Lung (tissue), 12 donors: Measurements from ENCODE around the gene PCNT. TPM values are rescaled to one million over a fixed set of nuclear protein-coding genes. Genes with fewer than 3 reads are reported as not detected.

Experiments
- ATAC-seq: fragments of 200-7000 bp; cut with Tn5 transposase; one replicate; pipeline ENCODE4 v1.9.1; 2020; ENCODE audit warnings: moderate number of reproducible peaks; ENCODE audit not compliant: insufficient read depth, low FRiP score
- DNase-seq, 3 donors: peaks; one replicate each; pipeline ENCODE4 v3.0.0-alpha.2; 2013 to 2017
- H3K27ac ChIP-seq, 2 donors: one replicate each; pipeline ENCODE4 v1.5.1; 2013; ENCODE audit warnings: mild to moderate bottlenecking in 2 of 2, moderate library complexity in 2 of 2, control low read depth in 1 of 2, inconsistent platforms in 1 of 2, low read depth in 1 of 2, low read length in 1 of 2
- H3K27me3 ChIP-seq, 3 donors: one replicate each; pipeline ENCODE4 v1.5.1; 2013; ENCODE audit warnings: low read length in 2 of 3; ENCODE audit not compliant: control insufficient read depth in 3 of 3, insufficient read depth in 3 of 3
- H3K36me3 ChIP-seq, 4 donors: one replicate each; pipeline ENCODE4 v1.5.1; 2013; ENCODE audit warnings: low read length in 4 of 4, mild to moderate bottlenecking in 1 of 4, moderate library complexity in 1 of 4; ENCODE audit not compliant: control insufficient read depth in 4 of 4, insufficient read depth in 4 of 4
- H3K4me1 ChIP-seq, 5 donors: one replicate each; pipeline ENCODE4 v1.5.1; 2013; ENCODE audit warnings: low read length in 5 of 5, mild to moderate bottlenecking in 2 of 5, moderate library complexity in 1 of 5; ENCODE audit not compliant: control insufficient read depth in 5 of 5, insufficient read depth in 5 of 5
- H3K4me3 ChIP-seq: one replicate; pipeline ENCODE4 v1.5.1; 2013; ENCODE audit warnings: mild to moderate bottlenecking, control low read depth, moderate library complexity
- H3K9ac ChIP-seq, 2 donors: one replicate each; pipeline ENCODE4 v1.5.1; 2013; ENCODE audit warnings: low read length in 2 of 2, control low read depth in 1 of 2; ENCODE audit not compliant: insufficient read depth in 1 of 2
- H3K9me3 ChIP-seq, 4 donors: one replicate each; pipeline ENCODE4 v1.5.1; 2013; ENCODE audit warnings: low read length in 3 of 4, mild to moderate bottlenecking in 1 of 4, moderate library complexity in 1 of 4; ENCODE audit not compliant: control insufficient read depth in 4 of 4, insufficient read depth in 3 of 4
- WGBS, 2 donors: extraction: QIAGEN DNeasy Blood & Tissue Kit; methylation state at CpG; one replicate each; pipeline ENCODE4 v1.1.7; 2013; 5-methylcytosine and 5-hydroxymethylcytosine counted together
- polyA plus RNA-seq, 2 donors: library from polyadenylated mRNA; stranded (reverse); fragments of 200-250 nt; gene quantifications; one replicate each; pipeline ENCODE4 v1.2.1, GENCODE V29; 2013
- total RNA-seq, 2 donors: library from RNA; depleted of rRNA in 1 of 2; stranded (reverse); fragments of >200 nt in 1 of 2; gene quantifications; one replicate each; pipeline ENCODE4 v1.2.1, GENCODE V29; 2014 to 2021
- TF ChIP-seq, protein P1 (sequence below): IDR thresholded peaks from 2 replicates; pipeline ENCODE4 v1.5.1; 2012; ENCODE audit warnings: mild to moderate bottlenecking; ENCODE audit errors: control extremely low read depth, extremely low read depth
- donor health status: control.
- donor health status: control.
- donor health status: Bipolar disorder and iron deficiency.
- donor health status: healthy.
- donor health status: DM: yes; HTN: yes; CAD: no.

Gene PCNT
- total and polyA plus RNA-seq, 4 donors = 9.8 to 37.2 (median 18.5) TPM

- ATAC-seq (no peak), DNase-seq (no peak)
- Histone ChIP-seq H3K9me3 (no peaks in the 10 kb centered on the region), H3K9ac (no peak overlapping the region), H3K4me1 (peaks cover 2 to 15% (median 5%) of the 10 kb centered on the region in 5 donors), H3K4me3 (no peak overlapping the region), H3K27ac (no peak overlapping the region), H3K27me3 (no peaks in the 10 kb centered on the region), H3K36me3 (peaks cover 3 to 10% (median 9%) of the 10 kb centered on the region in 4 donors)
- TF ChIP-seq, protein P1, sequence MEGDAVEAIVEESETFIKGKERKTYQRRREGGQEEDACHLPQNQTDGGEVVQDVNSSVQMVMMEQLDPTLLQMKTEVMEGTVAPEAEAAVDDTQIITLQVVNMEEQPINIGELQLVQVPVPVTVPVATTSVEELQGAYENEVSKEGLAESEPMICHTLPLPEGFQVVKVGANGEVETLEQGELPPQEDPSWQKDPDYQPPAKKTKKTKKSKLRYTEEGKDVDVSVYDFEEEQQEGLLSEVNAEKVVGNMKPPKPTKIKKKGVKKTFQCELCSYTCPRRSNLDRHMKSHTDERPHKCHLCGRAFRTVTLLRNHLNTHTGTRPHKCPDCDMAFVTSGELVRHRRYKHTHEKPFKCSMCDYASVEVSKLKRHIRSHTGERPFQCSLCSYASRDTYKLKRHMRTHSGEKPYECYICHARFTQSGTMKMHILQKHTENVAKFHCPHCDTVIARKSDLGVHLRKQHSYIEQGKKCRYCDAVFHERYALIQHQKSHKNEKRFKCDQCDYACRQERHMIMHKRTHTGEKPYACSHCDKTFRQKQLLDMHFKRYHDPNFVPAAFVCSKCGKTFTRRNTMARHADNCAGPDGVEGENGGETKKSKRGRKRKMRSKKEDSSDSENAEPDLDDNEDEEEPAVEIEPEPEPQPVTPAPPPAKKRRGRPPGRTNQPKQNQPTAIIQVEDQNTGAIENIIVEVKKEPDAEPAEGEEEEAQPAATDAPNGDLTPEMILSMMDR = no peak
- WGBS, 2 donors = 79 to 87% methylated on average over 6 of the region's 6 CpGs
These were observed 34.2 kb upstream of the PCNT start for GRCh38 chr21:46289655-46290179.

DNA sequence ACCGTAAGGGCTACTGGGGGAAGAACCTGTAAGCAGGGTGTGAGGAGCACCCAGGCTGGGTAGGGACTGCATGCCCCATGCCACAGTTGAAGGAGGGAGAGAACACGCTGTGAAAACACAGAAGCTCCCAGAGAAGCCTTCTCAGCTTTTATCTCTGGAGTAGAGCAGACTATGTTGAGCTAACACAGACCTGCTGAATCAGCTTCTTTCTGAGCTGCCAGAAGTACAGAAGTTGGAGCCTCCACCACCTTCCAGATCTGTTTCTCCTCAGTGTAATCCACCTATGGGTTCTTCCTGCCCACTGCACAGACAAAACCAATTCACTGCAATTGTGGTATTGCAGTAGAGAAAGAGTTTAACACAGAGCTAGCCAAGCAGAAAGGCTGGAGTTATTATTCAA is 32.4 kb upstream of the PCNT start:
- Histone ChIP-seq H3K9me3 (no peaks in the 10 kb centered on the region), H3K9ac (no peak overlapping the region), H3K4me1 (peaks cover 0 to 15% (median 3%) of the 10 kb centered on the region in 5 donors), H3K4me3 (no peak overlapping the region), H3K27ac (no peak overlapping the region), H3K27me3 (no peaks in the 10 kb centered on the region), H3K36me3 (peaks cover 3 to 10% (median 9%) of the 10 kb centered on the region in 4 donors)
- TF ChIP-seq, protein P1 = no peak
- 97 to 100% methylated on average over 2 of the region's 2 CpGs for WGBS, 2 donors
- ATAC-seq (no peak), DNase-seq (no peak)

DNA sequence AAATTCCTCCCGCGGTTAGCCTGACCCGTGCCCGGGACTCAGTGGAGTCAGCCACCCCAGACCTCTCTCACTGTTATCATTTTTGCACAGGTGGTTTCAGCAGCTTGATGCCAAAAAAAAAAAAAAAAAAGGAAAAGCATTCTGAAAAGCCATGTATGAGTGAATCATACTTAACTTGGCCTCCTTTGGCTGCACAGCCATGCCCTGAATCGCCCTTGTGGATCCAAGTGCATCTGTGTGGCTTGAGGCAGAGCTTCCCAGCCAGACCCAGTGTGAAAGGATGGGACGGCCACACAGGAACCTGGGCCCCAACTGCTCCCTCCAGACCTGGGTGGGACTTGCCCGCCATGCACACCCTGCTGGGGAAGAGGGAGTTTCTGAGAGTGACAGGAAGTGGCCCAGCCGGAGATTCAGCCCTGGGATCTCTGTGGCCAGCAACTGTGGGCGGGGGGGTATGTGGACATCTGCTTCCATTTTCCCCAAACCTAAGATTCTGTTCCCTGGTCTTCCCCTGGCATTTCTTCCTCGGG is 29.2 kb upstream of the PCNT start:
- no peak overlapping the region for H3K9ac ChIP-seq
- no peaks in the 10 kb centered on the region for H3K9me3 ChIP-seq
- H3K36me3 ChIP-seq = peaks cover 3 to 16% (median 10%) of the 10 kb centered on the region in 4 donors
- H3K4me3 ChIP-seq = no peak overlapping the region
- peaks cover 0 to 16% (median 2%) of the 10 kb centered on the region in 5 donors for H3K4me1 ChIP-seq
- DNase-seq (peak; percentile 29 to 40 (median 29)), ATAC-seq (no peak)
- TF ChIP-seq, protein P1 = no peak
- H3K27me3 ChIP-seq = no peaks in the 10 kb centered on the region
- WGBS, 2 donors = 45 to 59% methylated on average over 10 of the region's 10 CpGs
- peak overlapping the region; percentile 33 to 42 for H3K27ac ChIP-seq
